GM12878 (cell line): ENCODE results near the gene CAVIN1. TPM values are rescaled to one million over a fixed set of nuclear protein-coding genes. Genes with fewer than 3 reads are reported as not detected.
A peak's percentile ranks its signal among the peaks of the same experiment; 100 is the strongest.

Experiments used
- ATAC-seq: fragments of 200-7000 bp; cut with Tn5 transposase; 3 replicates; pipeline ENCODE4 v1.9.1; 2020; ENCODE audit warnings: mild to moderate bottlenecking, moderate library complexity
- BruUV-seq: library from RNA; stranded (reverse); fragments of 400-500 nt; replicated peaks from 2 replicates; lab custom pipeline; 2021; lab: Mats Ljungman, UMichigan
- CTCF ChIA-PET: fragments of 300-600 bp; sonication (Branson Sonifier 250); formaldehyde crosslinking; extraction: SDS; loops from one replicate; lab custom pipeline; 2021; ENCODE audit warnings: inconsistent platforms; lab: Yijun Ruan, JAX
- POLR2A ChIA-PET: fragments of 350-600 bp; formaldehyde crosslinking; extraction: SDS; loops from one replicate; lab custom pipeline; 2021; ENCODE audit warnings: inconsistent platforms; lab: Charles Lee
- RAD21 ChIA-PET: fragments of 300-600 bp; sonication (Branson Sonifier 250); formaldehyde crosslinking; loops from one replicate; lab custom pipeline; 2023; ENCODE audit warnings: antibody characterized with exemption; ENCODE audit not compliant: unreplicated experiment; lab: Charles Lee
- SMC1A ChIA-PET: fragments of 300-600 bp; sonication (Branson Sonifier 250); formaldehyde crosslinking; loops from one replicate; lab custom pipeline; 2023; ENCODE audit not compliant: unreplicated experiment, uncharacterized antibody; lab: Charles Lee
- DNase-seq: peaks from one replicate; pipeline ENCODE4 v3.0.0-alpha.2; 2011; ENCODE audit warnings: low read depth, low spot score
- FAIRE-seq: peaks from 3 replicates; lab custom pipeline; 2011; peaks lifted over from hg19 to GRCh38; lab: Jason Lieb, UNC
- H2AFZ ChIP-seq: 2 replicates; pipeline ENCODE4 v1.6.0; 2011; ENCODE audit warnings: low read depth, low read length, control low read depth; ENCODE audit not compliant: control insufficient read depth
- H3K27ac ChIP-seq: 2 replicates; pipeline ENCODE4 v1.5.1; 2011; ENCODE audit warnings: control low read depth; ENCODE audit not compliant: control insufficient read depth, insufficient read depth
- H3K27me3 ChIP-seq, 2 experiments: replicated peaks in 1 of 2; 2 replicates each; pipeline versions ENCODE4 v1.6.0 to v1.6.1; 2011; ENCODE audit warnings: low read length in 1 of 2; ENCODE audit not compliant: control insufficient read depth in 2 of 2, insufficient read depth in 2 of 2
- H3K36me3 ChIP-seq, 2 experiments: 2 replicates each; pipeline ENCODE4 v1.5.1; 2011; ENCODE audit warnings: low read length in 1 of 2; ENCODE audit not compliant: control insufficient read depth in 2 of 2, insufficient read depth in 2 of 2
- H3K4me1 ChIP-seq: 2 replicates; pipeline ENCODE4 v1.6.1; 2011; ENCODE audit warnings: mild to moderate bottlenecking, low read length, moderate library complexity, mixed read lengths; ENCODE audit not compliant: control insufficient read depth, insufficient read depth
- H3K4me2 ChIP-seq: 2 replicates; pipeline ENCODE4 v1.6.0; 2011; ENCODE audit warnings: control low read depth; ENCODE audit not compliant: control insufficient read depth, insufficient read depth
- H3K4me3 ChIP-seq: fragments of 200-600 bp; sonication (generic); 2 replicates; pipeline ENCODE4 v1.5.1; 2016
- H3K79me2 ChIP-seq: 2 replicates; pipeline ENCODE4 v1.6.0; 2011; ENCODE audit warnings: low read length; ENCODE audit not compliant: control insufficient read depth, insufficient read depth
- H3K9ac ChIP-seq: 2 replicates; pipeline ENCODE4 v1.8.0; 2011; ENCODE audit warnings: low read length, control low read depth, mixed read lengths; ENCODE audit not compliant: control insufficient read depth, insufficient read depth
- H3K9me3 ChIP-seq: replicated peaks from 3 replicates; pipeline ENCODE4 v1.5.1; 2011; ENCODE audit warnings: mild to moderate bottlenecking, low read length; ENCODE audit not compliant: control insufficient read depth, insufficient read depth
- H4K20me1 ChIP-seq: 2 replicates; pipeline ENCODE4 v1.6.0; 2011; ENCODE audit not compliant: control insufficient read depth, insufficient read depth
- ATF3 ChIP-seq: IDR thresholded peaks from 2 replicates; pipeline ENCODE4 v1.6.1; 2011; ENCODE audit warnings: low read depth, mild to moderate bottlenecking, low read length, moderate library complexity, borderline replicate concordance; ENCODE audit errors: extremely low read depth
- CEBPB ChIP-seq, 2 experiments: fragments of 150-350 bp in 1 of 2; IDR thresholded peaks; 2 replicates each; pipeline ENCODE4 v1.6.1; 2012 to 2014; ENCODE audit warnings: low read depth in 2 of 2, low read length in 2 of 2, borderline replicate concordance in 1 of 2, inconsistent platforms in 1 of 2
- CTCF ChIP-seq, 3 experiments: IDR thresholded peaks in 2 of 3; conservative IDR thresholded peaks in 1 of 3; 2 replicates each; pipeline ENCODE4 v1.5.1; 2011; ENCODE audit warnings: low read depth in 3 of 3, low read length in 3 of 3, mild to moderate bottlenecking in 3 of 3, control low read depth in 2 of 3, moderate library complexity in 2 of 3, inconsistent platforms in 1 of 3, mixed read lengths in 1 of 3; ENCODE audit not compliant: control insufficient read depth in 2 of 3, insufficient read depth in 1 of 3; ENCODE audit errors: extremely low read depth in 1 of 3
- EED ChIP-seq: sonication (generic); IDR thresholded peaks from 2 replicates; pipeline ENCODE4 v1.6.1; 2016; ENCODE audit warnings: antibody characterized with exemption, low read depth
- EGR1 ChIP-seq, 2 experiments: IDR thresholded peaks; 1 replicate in 1 of 2; 2 replicates in 1 of 2; pipeline ENCODE4 v1.6.1; 2011 to 2012; ENCODE audit warnings: low read depth in 2 of 2, low read length in 2 of 2, borderline replicate concordance in 1 of 2, mild to moderate bottlenecking in 1 of 2, moderate library complexity in 1 of 2
- EP300 ChIP-seq, 2 experiments: fragments of 150-350 bp in 1 of 2; IDR thresholded peaks; 2 replicates each; pipeline ENCODE4 v1.6.1; 2011 to 2012; ENCODE audit warnings: low read depth in 2 of 2, low read length in 2 of 2, borderline replicate concordance in 1 of 2, improper control_type of control experiment in 1 of 2, inconsistent platforms in 1 of 2; ENCODE audit not compliant: control insufficient read depth in 1 of 2
- IKZF2 ChIP-seq, 2 experiments: fragments of 450-650 bp; IDR thresholded peaks; 2 replicates each; pipeline ENCODE4 v1.6.1; 2017; ENCODE audit warnings: mild to moderate bottlenecking in 2 of 2, moderate library complexity in 2 of 2
- MAX ChIP-seq: IDR thresholded peaks from 2 replicates; pipeline ENCODE4 v1.6.1; 2012; ENCODE audit warnings: low read depth, low read length, improper control_type of control experiment
- MXI1 ChIP-seq: fragments of 150-350 bp; IDR thresholded peaks from 2 replicates; pipeline ENCODE4 v1.6.1; 2011; ENCODE audit warnings: low read depth, mild to moderate bottlenecking, inconsistent platforms, low read length, improper control_type of control experiment
- NFIC ChIP-seq: IDR thresholded peaks from 2 replicates; pipeline ENCODE4 v1.6.1; 2012; ENCODE audit warnings: low read depth, mild to moderate bottlenecking, inconsistent platforms, low read length, moderate library complexity
- POLR2AphosphoS2 ChIP-seq: IDR thresholded peaks from 2 replicates; pipeline ENCODE4 v1.6.1; 2011; ENCODE audit warnings: low read depth, mild to moderate bottlenecking, low read length, improper control_type of control experiment, moderate library complexity
- RB1 ChIP-seq: fragments of 450-650 bp; formaldehyde crosslinking; IDR thresholded peaks from 2 replicates; pipeline ENCODE4 v1.6.1; 2017; ENCODE audit warnings: mild to moderate bottlenecking, borderline replicate concordance
- RCOR1 ChIP-seq: conservative IDR thresholded peaks from 2 replicates; pipeline ENCODE4 v1.6.1; 2012; ENCODE audit warnings: low read depth, low read length, improper control_type of control experiment
- SMARCA5 ChIP-seq: fragments of 450-650 bp; IDR thresholded peaks from 2 replicates; pipeline ENCODE4 v1.6.1; 2017; ENCODE audit warnings: mild to moderate bottlenecking
- STAT1 ChIP-seq: fragments of 450-650 bp; conservative IDR thresholded peaks from 2 replicates; pipeline ENCODE4 v1.6.1; 2014; ENCODE audit warnings: antibody characterized with exemption, mild to moderate bottlenecking
- ZBED1 ChIP-seq: IDR thresholded peaks from 2 replicates; pipeline ENCODE4 v1.6.1; 2016; ENCODE audit warnings: borderline replicate concordance
- WGBS: methylation state at CpG from one replicate; pipeline ENCODE4 v1.1.6; 2016; ENCODE audit warnings: low lambda C conversion rate; ENCODE audit not compliant: insufficient replicate concordance, insufficient coverage; ENCODE audit errors: missing lambda C conversion rate; 5-methylcytosine and 5-hydroxymethylcytosine counted together
- in situ Hi-C: fragments of 300-500 bp; cut with MboI; formaldehyde crosslinking; loops from 9 replicates; pipeline ENCODE4 v1.14.3; 2018; ENCODE audit warnings: mixed read lengths
- intact Hi-C: fragments of 100-400 bp; cut with micrococcal nuclease; formaldehyde crosslinking; loops from one replicate; pipeline ENCODE4 v1.14.2; 2022; ENCODE audit not compliant: unreplicated experiment
- polyA plus RNA-seq, 11 experiments: library from polyadenylated mRNA; depleted of rRNA in 4 of 11; unstranded in 6 of 11; stranded (reverse) in 5 of 11; fragments of >200 nt; fragmentation: Nextera tagmentation in 4 of 11; fragmentation: Illumina TruSeq in 1 of 11; extraction: Ambion mirVana in 4 of 11; extraction: Trizol in 1 of 11; gene quantifications; 1 replicate in 1 of 11; 2 replicates in 10 of 11; pipeline versions ENCODE4 v1.2.1 to v1.2.3, GENCODE V29; 2011 to 2016; ENCODE audit warnings: inconsistent platforms in 2 of 11, missing spikeins in 2 of 11, low read depth in 1 of 11
- total RNA-seq, 4 experiments: library from RNA; depleted of rRNA in 3 of 4; stranded (reverse); fragments of >200 nt in 3 of 4; fragmentation: Illumina TruSeq in 1 of 4; extraction: Trizol in 1 of 4; gene quantifications; 2 replicates each; pipeline versions ENCODE4 v1.2.1 to v1.2.3, GENCODE V29; 2013 to 2021

CAVIN1 gene
- total and polyA plus RNA-seq, 10 of the 15 experiments (the other 5 are each of a cell fraction or from before 2014, with no cell fraction given), result 0.03 to 1.1 (median 0.37) TPM

- TF ChIP-seq RCOR1 (0 out of 2 replicates have a peak, but pooled peaks have one; percentile 51), CEBPB (IDR thresholded peaks at IDR 0.05; ENCODE audit: borderline replicate concordance in 1 of 2, low read depth in 2 of 2, low read length in 2 of 2) (no peak), ZBED1 (0 out of 2 replicates have a peak, but pooled peaks have one; percentile 22)
Measured at GRCh38 chr17:42459801-42460281, 36.8 kb upstream of the CAVIN1 start (continued).

- FAIRE-seq (no peak), ATAC-seq (peak; percentile 57), DNase-seq (no peak)
- ChIA-PET POLR2A (interaction anchor here (0.5 to 1.2 kb wide), 4 partner anchors 13 to 71 kb away, joined by 3 to 5 read pairs (median 4); partner anchors contain the start of gene STAT3), SMC1A (interaction anchor here (0.6 to 2.6 kb wide), 15 partner anchors 9 to 850 kb away, joined by 3 to 16 read pairs (median 5); no protein-coding TSS in a partner anchor), RAD21 (interaction anchor here (1.0 to 3.2 kb wide), 6 partner anchors 16 to 68 kb away, joined by 4 to 20 read pairs (median 6); no protein-coding TSS in a partner anchor), CTCF (interaction anchor here (0.8 to 3.1 kb wide), 14 partner anchors 9 to 147 kb away, joined by 3 to 22 read pairs (median 5); no protein-coding TSS in a partner anchor)
- Histone ChIP-seq H3K27ac (peak overlapping the region; percentile 81), H3K9ac (peak overlapping the region; percentile 82), H3K4me1 (peaks cover 16% of the 10 kb centered on the region), H3K36me3 (peaks cover 0 to 2% of the 10 kb centered on the region in 2 experiments; a peak in 1 of 4 replicates), H4K20me1 (no peaks in the 10 kb centered on the region), H3K27me3 (no peaks in the 10 kb centered on the region), H3K4me3 (peak overlapping the region; percentile 88), H2AFZ (peak overlapping the region; percentile 71), H3K79me2 (peaks cover 25% of the 10 kb centered on the region), H3K4me2 (peak overlapping the region; percentile 77), H3K9me3 (no peaks in the 10 kb centered on the region)
- intact Hi-C loops, result no loop called here
- TF ChIP-seq SMARCA5 (0 out of 2 replicates have a peak, but pooled peaks have one; percentile 2), EP300 (IDR thresholded peaks at IDR 0.05; ENCODE audit: borderline replicate concordance in 1 of 2, control insufficient read depth in 1 of 2, low read depth in 2 of 2, low read length in 2 of 2) (no peak), ATF3 (no peak), CTCF (IDR thresholded peaks at IDR 0.05 in 2 of 3, conservative IDR thresholded peaks at IDR 0.05 in 1 of 3; ENCODE audit: control insufficient read depth in 2 of 3, extremely low read depth in 1 of 3, insufficient read depth in 1 of 3, low read depth in 3 of 3, low read length in 3 of 3) (peak; percentile 51 to 54 (median 54)), EED (0 out of 2 replicates have a peak, but pooled peaks have one; percentile 16), IKZF2 (IDR thresholded peaks at IDR 0.05) (peak in 1 of 2 experiments; percentile 36; a peak in 1 of 4 replicates), MAX (no peak), MXI1 (peak; percentile 12; the same call in 1 of the 2 replicates), STAT1 (no peak), EGR1 (IDR thresholded peaks at IDR 0.05; ENCODE audit: borderline replicate concordance in 1 of 2, low read depth in 2 of 2, low read length in 2 of 2) (peak in 1 of 2 experiments; percentile 37; a peak in 1 of 3 replicates), NFIC (no peak), POLR2AphosphoS2 (no peak), RB1 (no peak)
- in situ Hi-C loops, result no loop called here
- TSS peak; percentile 85 for BruUV-seq
- WGBS, result 10% methylated on average over 11 of the region's 11 CpGs
Measured at GRCh38 chr17:42459256-42459800, 36.3 kb upstream of the CAVIN1 start.
